Measurements from ENCODE around the gene GET3. TPM values are rescaled to one million over a fixed set of nuclear protein-coding genes. Genes with fewer than 3 reads are reported as not detected.
A peak's percentile ranks its signal among the peaks of the same experiment; 100 is the strongest.

The GET3 gene
- total and polyA plus RNA-seq, 2 of the 13 experiments (the other 11 are each of a cell fraction or from before 2014, with no cell fraction given): 57.7 to 59.4 TPM

DNA sequence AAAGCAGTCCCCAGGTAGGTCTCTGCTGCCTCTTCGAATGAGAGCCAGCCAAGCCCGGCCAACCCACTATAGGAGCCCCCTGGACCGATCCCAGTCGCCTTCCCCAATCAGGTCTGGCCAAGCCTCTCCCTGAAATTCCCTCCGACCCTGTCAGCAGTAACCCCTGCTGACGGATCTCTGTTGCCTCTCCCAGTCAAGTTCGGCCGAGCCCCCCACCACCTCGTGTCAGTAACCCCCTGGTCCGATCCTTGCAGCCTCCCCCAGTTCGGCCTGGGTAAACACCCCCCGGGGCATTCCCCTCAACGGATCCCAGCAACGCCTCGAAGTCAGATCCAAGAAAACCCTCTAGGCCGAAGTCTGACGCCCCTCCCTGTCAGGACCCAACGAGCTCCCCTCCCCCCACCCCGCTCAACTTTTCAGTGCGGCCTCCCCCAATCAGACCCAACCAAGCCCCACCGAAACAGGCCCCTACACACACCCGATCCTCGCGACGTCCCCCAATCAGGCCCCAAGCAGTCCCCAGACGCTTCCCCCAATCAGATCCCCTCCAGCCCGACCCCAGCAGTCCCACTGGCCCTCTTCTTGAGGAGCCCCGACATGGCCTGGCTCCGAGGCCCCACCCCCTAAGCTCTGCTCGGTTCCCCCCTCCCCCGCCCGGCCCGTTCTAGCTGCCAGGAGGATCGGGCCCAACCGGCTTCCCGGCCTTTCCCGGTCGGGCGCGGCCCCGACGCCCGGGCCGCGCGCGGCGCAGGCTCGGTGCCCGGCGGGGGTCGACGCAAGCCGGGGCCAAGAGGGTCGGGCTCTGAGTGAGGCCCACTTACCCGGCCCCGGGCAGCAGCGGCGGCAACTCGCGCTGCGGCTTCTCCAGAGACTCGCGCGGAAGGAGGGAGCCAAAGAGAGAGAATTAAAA, 15.4 kb upstream of the GET3 start (continued):
- TF ChIP-seq, protein P1, sequence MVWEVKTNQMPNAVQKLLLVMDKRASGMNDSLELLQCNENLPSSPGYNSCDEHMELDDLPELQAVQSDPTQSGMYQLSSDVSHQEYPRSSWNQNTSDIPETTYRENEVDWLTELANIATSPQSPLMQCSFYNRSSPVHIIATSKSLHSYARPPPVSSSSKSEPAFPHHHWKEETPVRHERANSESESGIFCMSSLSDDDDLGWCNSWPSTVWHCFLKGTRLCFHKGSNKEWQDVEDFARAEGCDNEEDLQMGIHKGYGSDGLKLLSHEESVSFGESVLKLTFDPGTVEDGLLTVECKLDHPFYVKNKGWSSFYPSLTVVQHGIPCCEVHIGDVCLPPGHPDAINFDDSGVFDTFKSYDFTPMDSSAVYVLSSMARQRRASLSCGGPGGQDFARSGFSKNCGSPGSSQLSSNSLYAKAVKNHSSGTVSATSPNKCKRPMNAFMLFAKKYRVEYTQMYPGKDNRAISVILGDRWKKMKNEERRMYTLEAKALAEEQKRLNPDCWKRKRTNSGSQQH (CRISPR knock-in tag; IDR thresholded peaks at IDR 0.05; ENCODE audit: low read depth): 0 out of 2 replicates have a peak, but pooled peaks have one; percentile 43
- TF ChIP-seq PHF8 (CRISPR knock-in tag; IDR thresholded peaks at IDR 0.05): peak; percentile 42; the same call in 1 of the 2 replicates
- 0 out of 2 replicates have a peak, but pooled peaks have one; percentile 35 for TF ChIP-seq KMT2B (CRISPR knock-in tag; IDR thresholded peaks at IDR 0.05)
- TF ChIP-seq BHLHE40 (IDR thresholded peaks at IDR 0.05; ENCODE audit: low read length): no peak
- no peak for TF ChIP-seq MEF2D (CRISPR knock-in tag; IDR thresholded peaks at IDR 0.05)
- 0 out of 2 replicates have a peak, but pooled peaks have one; percentile 9 for TF ChIP-seq NCOR1 (IDR thresholded peaks at IDR 0.05; ENCODE audit: borderline replicate concordance, low read length)
- no peak for TF ChIP-seq ZNF83 (CRISPR knock-in tag; IDR thresholded peaks at IDR 0.05; ENCODE audit: borderline replicate concordance)
- peak; percentile 64; the same call in 1 of the 2 replicates for TF ChIP-seq NCOA1 (CRISPR knock-in tag; IDR thresholded peaks at IDR 0.05)
- TF ChIP-seq, protein P2, sequence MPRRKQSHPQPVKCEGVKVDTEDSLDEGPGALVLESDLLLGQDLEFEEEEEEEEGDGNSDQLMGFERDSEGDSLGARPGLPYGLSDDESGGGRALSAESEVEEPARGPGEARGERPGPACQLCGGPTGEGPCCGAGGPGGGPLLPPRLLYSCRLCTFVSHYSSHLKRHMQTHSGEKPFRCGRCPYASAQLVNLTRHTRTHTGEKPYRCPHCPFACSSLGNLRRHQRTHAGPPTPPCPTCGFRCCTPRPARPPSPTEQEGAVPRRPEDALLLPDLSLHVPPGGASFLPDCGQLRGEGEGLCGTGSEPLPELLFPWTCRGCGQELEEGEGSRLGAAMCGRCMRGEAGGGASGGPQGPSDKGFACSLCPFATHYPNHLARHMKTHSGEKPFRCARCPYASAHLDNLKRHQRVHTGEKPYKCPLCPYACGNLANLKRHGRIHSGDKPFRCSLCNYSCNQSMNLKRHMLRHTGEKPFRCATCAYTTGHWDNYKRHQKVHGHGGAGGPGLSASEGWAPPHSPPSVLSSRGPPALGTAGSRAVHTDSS (CRISPR knock-in tag; conservative IDR thresholded peaks at IDR 0.05): no peak
- TF ChIP-seq, protein P3, sequence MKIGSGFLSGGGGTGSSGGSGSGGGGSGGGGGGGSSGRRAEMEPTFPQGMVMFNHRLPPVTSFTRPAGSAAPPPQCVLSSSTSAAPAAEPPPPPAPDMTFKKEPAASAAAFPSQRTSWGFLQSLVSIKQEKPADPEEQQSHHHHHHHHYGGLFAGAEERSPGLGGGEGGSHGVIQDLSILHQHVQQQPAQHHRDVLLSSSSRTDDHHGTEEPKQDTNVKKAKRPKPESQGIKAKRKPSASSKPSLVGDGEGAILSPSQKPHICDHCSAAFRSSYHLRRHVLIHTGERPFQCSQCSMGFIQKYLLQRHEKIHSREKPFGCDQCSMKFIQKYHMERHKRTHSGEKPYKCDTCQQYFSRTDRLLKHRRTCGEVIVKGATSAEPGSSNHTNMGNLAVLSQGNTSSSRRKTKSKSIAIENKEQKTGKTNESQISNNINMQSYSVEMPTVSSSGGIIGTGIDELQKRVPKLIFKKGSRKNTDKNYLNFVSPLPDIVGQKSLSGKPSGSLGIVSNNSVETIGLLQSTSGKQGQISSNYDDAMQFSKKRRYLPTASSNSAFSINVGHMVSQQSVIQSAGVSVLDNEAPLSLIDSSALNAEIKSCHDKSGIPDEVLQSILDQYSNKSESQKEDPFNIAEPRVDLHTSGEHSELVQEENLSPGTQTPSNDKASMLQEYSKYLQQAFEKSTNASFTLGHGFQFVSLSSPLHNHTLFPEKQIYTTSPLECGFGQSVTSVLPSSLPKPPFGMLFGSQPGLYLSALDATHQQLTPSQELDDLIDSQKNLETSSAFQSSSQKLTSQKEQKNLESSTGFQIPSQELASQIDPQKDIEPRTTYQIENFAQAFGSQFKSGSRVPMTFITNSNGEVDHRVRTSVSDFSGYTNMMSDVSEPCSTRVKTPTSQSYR (CRISPR knock-in tag; IDR thresholded peaks at IDR 0.05; ENCODE audit: borderline replicate concordance): peak; percentile 46; the same call in 1 of the 2 replicates
- TF ChIP-seq ZNF883 (CRISPR knock-in tag; IDR thresholded peaks at IDR 0.05; ENCODE audit: not compliant biosample characterization): no peak
- no peak for TF ChIP-seq RNF2 (conservative IDR thresholded peaks at IDR 0.05; ENCODE audit: low read depth)
- 0 out of 2 replicates have a peak, but pooled peaks have one; percentile 8 for TF ChIP-seq MAZ (IDR thresholded peaks at IDR 0.05; ENCODE audit: borderline replicate concordance, low read depth, low read length)
- no peak for TF ChIP-seq MAZ (CRISPR knock-in tag; IDR thresholded peaks at IDR 0.05; ENCODE audit: low read depth)

Measured in HepG2 (cell line).